ENCODE measurements around the gene RGS14.
A peak's percentile ranks its signal among the peaks of the same experiment; 100 is the strongest.

Gene RGS14

GRCh38 chr5:177376107-177376506 lies 18.4 kb downstream of the RGS14 start (continued):
- TF ChIP-seq PPARA (CRISPR knock-in tag; IDR thresholded peaks at IDR 0.05; ENCODE audit: borderline replicate concordance), result no peak
- TF ChIP-seq CSDC2 (CRISPR knock-in tag; IDR thresholded peaks at IDR 0.05), result no peak
- TF ChIP-seq TCF4 (CRISPR knock-in tag; IDR thresholded peaks at IDR 0.05; ENCODE audit: borderline replicate concordance), result no peak
- TF ChIP-seq CSRNP3 (CRISPR knock-in tag; IDR thresholded peaks at IDR 0.05), result no peak
- TF ChIP-seq RARB (CRISPR knock-in tag; IDR thresholded peaks at IDR 0.05), result no peak
- TF ChIP-seq OSR1 (CRISPR knock-in tag; IDR thresholded peaks at IDR 0.05), result no peak
- TF ChIP-seq ARNTL (CRISPR knock-in tag; IDR thresholded peaks at IDR 0.05; ENCODE audit: borderline replicate concordance, low read depth), result no peak
- no peak for TF ChIP-seq TOX (CRISPR knock-in tag; IDR thresholded peaks at IDR 0.05; ENCODE audit: borderline replicate concordance)
- no peak for TF ChIP-seq PATZ1 (CRISPR knock-in tag; IDR thresholded peaks at IDR 0.05; ENCODE audit: borderline replicate concordance)
- no peak for TF ChIP-seq SNAI2 (CRISPR knock-in tag; IDR thresholded peaks at IDR 0.05)
- TF ChIP-seq ZFP30 (CRISPR knock-in tag; IDR thresholded peaks at IDR 0.05), result no peak

- ATAC-seq, result no peak
- no peak for TF ChIP-seq CSDC2 (CRISPR knock-in tag; IDR thresholded peaks at IDR 0.05)
- TF ChIP-seq ARNTL (CRISPR knock-in tag; IDR thresholded peaks at IDR 0.05; ENCODE audit: borderline replicate concordance, low read depth), result no peak
- no peak for TF ChIP-seq ZNF8 (CRISPR knock-in tag; IDR thresholded peaks at IDR 0.05)
- TF ChIP-seq PPARA (CRISPR knock-in tag; IDR thresholded peaks at IDR 0.05; ENCODE audit: borderline replicate concordance), result no peak
- TF ChIP-seq CSRNP3 (CRISPR knock-in tag; IDR thresholded peaks at IDR 0.05), result no peak
- no peak for TF ChIP-seq TCF4 (CRISPR knock-in tag; IDR thresholded peaks at IDR 0.05; ENCODE audit: borderline replicate concordance)
- TF ChIP-seq TSHZ2 (CRISPR knock-in tag; IDR thresholded peaks at IDR 0.05), result no peak
- TF ChIP-seq ZNF565 (CRISPR knock-in tag; conservative IDR thresholded peaks at IDR 0.05; ENCODE audit: low read depth), result no peak
These were observed 20.4 kb downstream of the RGS14 start for GRCh38 chr5:177377851-177378776.

- ATAC-seq, result peak; percentile 90
- TF ChIP-seq ZC3H10 (CRISPR knock-in tag; IDR thresholded peaks at IDR 0.05) (no peak), ZNF565 (CRISPR knock-in tag; conservative IDR thresholded peaks at IDR 0.05; ENCODE audit: low read depth) (no peak), CREB5 (CRISPR knock-in tag; IDR thresholded peaks at IDR 0.05; ENCODE audit: low read depth) (no peak), SNAI2 (CRISPR knock-in tag; IDR thresholded peaks at IDR 0.05) (no peak), OSR1 (CRISPR knock-in tag; IDR thresholded peaks at IDR 0.05) (no peak), ZNF70 (CRISPR knock-in tag; IDR thresholded peaks at IDR 0.05) (no peak), POU6F1 (CRISPR knock-in tag; IDR thresholded peaks at IDR 0.05; ENCODE audit: borderline replicate concordance, low read depth) (no peak), ZFP3 (CRISPR knock-in tag; IDR thresholded peaks at IDR 0.05) (no peak), TCF4 (CRISPR knock-in tag; IDR thresholded peaks at IDR 0.05; ENCODE audit: borderline replicate concordance) (no peak), TOX (CRISPR knock-in tag; IDR thresholded peaks at IDR 0.05; ENCODE audit: borderline replicate concordance) (no peak), ZFP30 (CRISPR knock-in tag; IDR thresholded peaks at IDR 0.05) (no peak), PATZ1 (CRISPR knock-in tag; IDR thresholded peaks at IDR 0.05; ENCODE audit: borderline replicate concordance) (no peak), ESRRG (CRISPR knock-in tag; IDR thresholded peaks at IDR 0.05) (no peak), ZNF8 (CRISPR knock-in tag; IDR thresholded peaks at IDR 0.05) (no peak), GLIS3 (CRISPR knock-in tag; IDR thresholded peaks at IDR 0.05) (no peak)
These were observed 21.5 kb downstream of the RGS14 start for GRCh38 chr5:177378884-177379883.
